ENCODE results near the gene ADAMTS17. TPM values are rescaled to one million over a fixed set of nuclear protein-coding genes. Genes with fewer than 3 reads are reported as not detected.

ADAMTS17 gene
- total and polyA plus RNA-seq, 2 experiments from 2014 or later = 3.7 to 4.4 TPM

GRCh38 chr15:100050877-100051786 is 290.6 kb downstream of the ADAMTS17 start:
- H3K27me3 ChIP-seq = no peaks in the 10 kb centered on the region
- H3K27ac ChIP-seq = no peak overlapping the region
- no peaks in the 10 kb centered on the region for H3K9me2 ChIP-seq (replicated peaks; ENCODE audit: insufficient read depth)
- no peaks in the 10 kb centered on the region for H3K9me3 ChIP-seq (ENCODE audit: low read depth)
- TF ChIP-seq EZH2phosphoT487 (IDR thresholded peaks at IDR 0.05; ENCODE audit: low read depth, severe bottlenecking, unreplicated experiment) (no peak), EZH2 (IDR thresholded peaks at IDR 0.05; ENCODE audit: borderline replicate concordance) (no peak), CTCF (IDR thresholded peaks at IDR 0.05; ENCODE audit: poor library complexity) (no peak)
- no peaks in the 10 kb centered on the region for H3K4me1 ChIP-seq (ENCODE audit: insufficient read depth)
- H4K20me1 ChIP-seq (ENCODE audit: insufficient read depth, poor library complexity, severe bottlenecking) = no peaks in the 10 kb centered on the region
- no peak overlapping the region for H3K4me2 ChIP-seq
- H3K36me3 ChIP-seq (replicated peaks; ENCODE audit: insufficient read depth, low read depth) = no peaks in the 10 kb centered on the region
- H2AFZ ChIP-seq = no peak overlapping the region
- DNase-seq (ENCODE audit: low spot score) = no peak
- no peaks in the 10 kb centered on the region for H3K79me2 ChIP-seq
- H3K4me3 ChIP-seq = no peak overlapping the region
- 92% methylated on average over 19 of the region's 19 CpGs for WGBS (ENCODE audit: low lambda C conversion rate, missing lambda C conversion rate)

GRCh38 chr15:100049936-100050876 is 291.6 kb downstream of the ADAMTS17 start:
- no peak for TF ChIP-seq EZH2phosphoT487 (IDR thresholded peaks at IDR 0.05; ENCODE audit: low read depth, severe bottlenecking, unreplicated experiment)
- no peak for TF ChIP-seq EZH2 (IDR thresholded peaks at IDR 0.05; ENCODE audit: borderline replicate concordance)
- no peak for TF ChIP-seq CTCF (IDR thresholded peaks at IDR 0.05; ENCODE audit: poor library complexity)
- Histone ChIP-seq H3K4me1 (ENCODE audit: insufficient read depth) (no peaks in the 10 kb centered on the region), H2AFZ (no peak overlapping the region), H3K36me3 (replicated peaks; ENCODE audit: insufficient read depth, low read depth) (no peaks in the 10 kb centered on the region), H3K9me2 (replicated peaks; ENCODE audit: insufficient read depth) (no peaks in the 10 kb centered on the region), H3K79me2 (no peaks in the 10 kb centered on the region), H3K4me3 (no peak overlapping the region), H3K4me2 (no peak overlapping the region), H3K27me3 (no peaks in the 10 kb centered on the region), H3K27ac (no peak overlapping the region), H4K20me1 (ENCODE audit: insufficient read depth, poor library complexity, severe bottlenecking) (no peaks in the 10 kb centered on the region), H3K9me3 (ENCODE audit: low read depth) (no peaks in the 10 kb centered on the region)
- no peak for DNase-seq (ENCODE audit: low spot score)
- WGBS (ENCODE audit: low lambda C conversion rate, missing lambda C conversion rate) = 94% methylated on average over 10 of the region's 10 CpGs

GRCh38 chr15:100049483-100049882 is 292.3 kb downstream of the ADAMTS17 start:
- no peak overlapping the region for H3K4me3 ChIP-seq
- no peaks in the 10 kb centered on the region for H3K36me3 ChIP-seq (replicated peaks; ENCODE audit: insufficient read depth, low read depth)
- no peak overlapping the region for H3K4me2 ChIP-seq
- no peaks in the 10 kb centered on the region for H3K4me1 ChIP-seq (ENCODE audit: insufficient read depth)
- no peaks in the 10 kb centered on the region for H3K27me3 ChIP-seq
- H4K20me1 ChIP-seq (ENCODE audit: insufficient read depth, poor library complexity, severe bottlenecking) = no peaks in the 10 kb centered on the region
- no peaks in the 10 kb centered on the region for H3K9me3 ChIP-seq (ENCODE audit: low read depth)
- WGBS (ENCODE audit: low lambda C conversion rate, missing lambda C conversion rate) = 86% methylated on average over 2 of the region's 2 CpGs
- no peak overlapping the region for H3K27ac ChIP-seq
- TF ChIP-seq EZH2 (IDR thresholded peaks at IDR 0.05; ENCODE audit: borderline replicate concordance) (no peak), EZH2phosphoT487 (IDR thresholded peaks at IDR 0.05; ENCODE audit: low read depth, severe bottlenecking, unreplicated experiment) (no peak), CTCF (IDR thresholded peaks at IDR 0.05; ENCODE audit: poor library complexity) (no peak)
- H2AFZ ChIP-seq = no peak overlapping the region
- no peaks in the 10 kb centered on the region for H3K9me2 ChIP-seq (replicated peaks; ENCODE audit: insufficient read depth)
- H3K79me2 ChIP-seq = no peaks in the 10 kb centered on the region
- no peak for DNase-seq (ENCODE audit: low spot score)

Data from hepatocyte (in vitro differentiated cells).